ENCODE measurements around the gene THAP4.

The THAP4 gene

DNA sequence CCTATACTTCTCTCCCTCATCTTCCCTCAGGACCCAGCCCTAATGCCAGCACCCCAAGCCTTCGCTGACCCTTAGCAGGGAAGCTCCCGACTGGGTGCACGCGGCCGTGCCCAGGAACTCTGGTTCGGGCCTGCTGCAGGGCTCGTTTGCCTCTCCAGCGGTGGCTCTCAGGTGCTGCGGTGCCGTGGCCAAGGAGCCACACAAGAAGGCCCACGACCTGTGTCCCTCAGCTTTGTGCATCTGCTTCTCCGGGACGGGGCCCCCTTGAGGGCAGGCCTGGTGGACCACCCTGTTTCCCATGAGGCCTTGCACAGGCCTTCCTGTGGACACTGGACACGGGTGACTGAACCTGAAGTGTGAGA is 60.7 kb downstream of the THAP4 start:
- no peak for TF ChIP-seq GATA3 (IDR thresholded peaks at IDR 0.05; ENCODE audit: low read depth, low read length)
- no peak for TF ChIP-seq GATA2 (IDR thresholded peaks at IDR 0.05; ENCODE audit: low read depth, low read length)

DNA sequence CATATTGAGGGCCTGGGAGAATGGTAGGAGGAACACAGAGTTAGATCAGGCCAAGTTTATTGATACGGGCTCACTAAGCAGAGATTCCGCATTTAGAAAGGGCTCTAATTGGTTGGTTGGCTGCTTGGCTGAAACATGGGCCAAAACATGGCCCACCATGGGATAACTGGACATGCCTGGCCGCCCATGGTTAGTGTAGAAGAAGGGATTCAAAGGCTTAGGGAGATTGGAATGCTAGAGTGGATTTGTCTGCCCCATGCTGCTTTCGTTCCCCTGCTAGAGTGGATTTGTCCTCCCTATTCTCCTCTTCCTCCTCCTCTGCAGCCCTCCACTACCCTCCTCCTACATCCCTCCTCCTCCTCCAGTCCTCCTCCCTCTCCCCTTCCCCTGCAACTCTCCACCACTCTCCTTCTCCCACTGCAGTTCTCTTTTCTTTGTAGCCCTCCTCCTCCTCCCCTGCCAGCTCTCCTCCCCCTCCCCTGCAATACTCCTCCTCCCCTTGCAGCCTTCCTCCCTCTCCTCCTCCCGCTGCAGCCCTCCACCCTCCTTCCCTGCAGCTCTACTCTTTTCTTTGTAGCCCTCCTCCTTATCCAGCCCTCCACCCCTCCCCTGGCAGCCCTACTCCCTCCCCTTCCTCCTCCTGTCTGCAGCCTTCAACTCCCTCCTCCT is 61.2 kb downstream of the THAP4 start:
- no peak for TF ChIP-seq GATA2 (IDR thresholded peaks at IDR 0.05; ENCODE audit: low read depth, low read length)
- TF ChIP-seq GATA3 (IDR thresholded peaks at IDR 0.05; ENCODE audit: low read depth, low read length) = no peak

DNA sequence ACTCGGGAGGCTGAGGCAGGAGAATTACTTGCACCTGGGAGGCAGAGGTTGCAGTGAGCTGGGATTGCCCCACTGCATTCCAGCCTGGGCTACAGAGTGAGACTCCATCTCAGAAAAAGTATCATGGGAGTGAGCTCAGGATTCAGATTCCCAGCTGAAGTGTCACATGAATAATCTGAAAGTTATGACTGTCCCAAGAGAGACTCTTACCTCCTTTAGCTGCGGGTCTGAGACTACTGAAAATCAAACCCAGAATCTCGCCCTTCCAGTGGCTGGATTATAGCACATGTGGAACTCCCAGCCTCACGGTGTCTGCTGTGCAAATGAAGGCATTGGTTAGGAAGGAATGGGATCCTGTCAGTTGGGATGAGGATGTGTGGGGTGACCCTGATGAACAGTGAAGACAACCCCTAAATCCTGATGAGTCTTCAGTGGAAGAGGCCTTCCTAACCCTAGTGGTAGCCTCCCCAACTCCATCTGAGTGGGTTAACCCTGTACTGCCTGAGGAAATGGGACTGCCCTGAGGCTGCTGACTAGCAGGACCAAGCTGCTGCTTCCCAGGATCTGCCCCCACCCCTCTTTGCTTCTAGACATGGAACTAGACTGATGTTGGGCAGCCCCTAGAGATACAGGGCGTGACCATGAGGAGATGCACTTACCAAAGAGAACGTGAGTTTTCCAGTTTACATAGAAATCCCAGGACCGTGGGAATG is 61.9 kb downstream of the THAP4 start:
- no peak for TF ChIP-seq GATA2 (IDR thresholded peaks at IDR 0.05; ENCODE audit: low read depth, low read length)

DNA sequence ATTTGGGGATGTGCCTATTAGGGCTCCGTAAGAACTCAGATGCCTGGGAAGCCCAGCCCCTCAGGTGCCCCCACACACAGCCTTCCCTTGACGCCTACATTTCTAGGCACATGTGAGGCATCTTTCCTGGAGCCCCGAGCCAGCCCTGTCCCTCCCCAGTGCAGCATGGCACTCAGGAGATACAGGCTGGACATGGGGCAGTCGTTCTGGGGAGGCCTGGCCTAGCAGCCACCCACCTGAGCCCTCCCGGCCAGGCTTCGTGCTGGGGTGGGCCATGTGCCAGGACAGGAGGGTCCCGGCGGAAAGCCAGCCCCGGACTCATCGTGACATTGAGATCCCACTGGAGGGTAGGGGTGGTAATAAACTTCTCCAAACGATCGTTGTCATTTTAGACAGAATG is 63.2 kb downstream of the THAP4 start:
- TF ChIP-seq GATA3 (IDR thresholded peaks at IDR 0.05; ENCODE audit: low read depth, low read length) (no peak), GATA2 (IDR thresholded peaks at IDR 0.05; ENCODE audit: low read depth, low read length) (no peak)

DNA sequence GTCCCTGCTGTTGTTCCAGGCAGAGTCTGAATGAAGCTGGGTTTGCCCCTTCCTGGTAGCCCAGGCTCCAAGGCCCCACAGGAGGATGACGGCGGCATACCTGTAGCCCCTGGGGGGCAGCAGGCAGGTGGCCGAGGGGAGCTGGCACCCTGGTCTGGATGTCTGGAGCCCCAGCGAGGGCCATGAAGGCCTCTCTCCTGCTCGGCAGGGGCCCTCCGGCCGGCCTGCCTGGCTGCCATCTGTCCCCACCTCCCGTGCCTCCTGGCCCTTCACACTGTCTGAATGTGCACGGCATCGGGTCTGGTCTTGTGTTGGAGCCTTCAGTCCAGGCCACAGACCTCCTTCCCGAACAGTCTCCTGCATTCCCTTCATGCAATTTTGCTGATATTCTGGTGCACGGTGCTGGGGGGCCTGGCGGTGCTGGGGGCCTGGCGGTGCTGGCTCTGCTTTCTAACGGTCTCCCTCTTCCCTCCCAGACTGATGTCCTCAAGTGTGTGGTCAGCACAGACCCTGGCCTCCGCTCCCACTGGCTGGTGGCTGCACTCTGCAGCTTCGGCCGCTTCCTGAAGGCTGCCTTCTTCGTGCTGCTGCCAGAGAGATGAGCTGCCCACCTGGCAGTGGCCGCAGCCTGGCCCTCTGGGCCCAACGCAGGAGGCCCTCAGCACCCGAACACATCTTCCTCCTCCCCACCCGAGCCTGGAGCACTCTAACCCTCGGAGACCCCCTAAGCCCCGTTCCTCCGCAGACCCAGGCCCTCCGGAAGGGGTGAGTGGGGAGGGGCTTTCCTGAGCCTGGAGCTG is 64.9 kb downstream of the THAP4 start:
- TF ChIP-seq GATA2 (IDR thresholded peaks at IDR 0.05; ENCODE audit: low read depth, low read length) = no peak
- no peak for TF ChIP-seq GATA3 (IDR thresholded peaks at IDR 0.05; ENCODE audit: low read depth, low read length)

DNA sequence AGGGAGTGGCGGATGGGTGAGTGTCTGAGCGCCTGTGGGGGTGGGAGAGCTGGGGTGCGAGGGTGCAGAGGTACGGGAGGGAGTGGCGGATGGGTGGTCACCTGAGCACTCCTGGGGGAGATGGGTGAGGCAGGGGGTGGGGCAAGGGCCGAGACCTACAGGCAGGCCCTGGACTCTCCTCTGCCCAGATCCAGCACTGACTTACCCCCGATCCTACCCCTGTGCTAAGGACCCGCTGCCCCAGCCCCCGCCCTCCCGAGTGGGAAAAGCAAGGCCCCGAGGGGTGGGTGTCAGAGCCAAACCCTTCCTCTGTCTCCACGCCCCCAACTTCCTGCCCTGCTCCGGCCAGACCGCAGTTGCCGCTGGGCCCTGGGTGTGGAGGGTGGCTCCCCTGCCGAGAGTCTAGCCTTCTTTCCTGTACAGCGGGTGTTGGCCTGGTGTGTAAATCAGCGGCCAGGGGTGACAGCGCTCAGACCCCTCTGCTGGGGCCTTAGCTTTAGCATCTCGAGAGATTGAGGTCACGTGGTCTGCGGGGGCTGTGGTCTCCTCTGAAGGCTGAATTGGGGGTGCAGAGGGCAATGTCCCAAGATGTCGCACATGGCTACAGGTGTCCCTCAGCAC is 65.9 kb downstream of the THAP4 start:
- no peak for TF ChIP-seq GATA3 (IDR thresholded peaks at IDR 0.05; ENCODE audit: low read depth, low read length)

DNA sequence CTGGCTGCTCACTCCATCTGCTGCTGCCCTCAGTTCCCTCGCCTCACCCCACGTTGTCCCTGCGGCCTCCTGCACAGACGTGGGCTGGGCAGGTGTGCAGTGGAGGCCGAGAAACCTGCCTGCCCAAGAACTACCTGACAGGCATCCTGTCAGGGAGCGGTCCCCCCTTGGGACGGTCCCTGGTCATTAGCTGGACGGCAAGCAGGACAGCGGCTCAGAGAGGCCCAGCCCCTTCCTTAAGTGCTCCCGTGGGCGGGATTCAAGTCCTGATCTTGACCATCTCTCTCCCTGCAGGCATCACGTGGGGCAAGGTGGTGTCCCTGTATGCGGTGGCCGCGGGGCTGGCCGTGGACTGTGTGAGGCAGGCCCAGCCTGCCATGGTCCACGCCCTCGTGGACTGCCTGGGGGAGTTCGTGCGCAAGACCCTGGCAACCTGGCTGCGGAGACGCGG is 67.1 kb downstream of the THAP4 start:
- TF ChIP-seq GATA3 (IDR thresholded peaks at IDR 0.05; ENCODE audit: low read depth, low read length) (no peak), GATA2 (IDR thresholded peaks at IDR 0.05; ENCODE audit: low read depth, low read length) (no peak)

DNA sequence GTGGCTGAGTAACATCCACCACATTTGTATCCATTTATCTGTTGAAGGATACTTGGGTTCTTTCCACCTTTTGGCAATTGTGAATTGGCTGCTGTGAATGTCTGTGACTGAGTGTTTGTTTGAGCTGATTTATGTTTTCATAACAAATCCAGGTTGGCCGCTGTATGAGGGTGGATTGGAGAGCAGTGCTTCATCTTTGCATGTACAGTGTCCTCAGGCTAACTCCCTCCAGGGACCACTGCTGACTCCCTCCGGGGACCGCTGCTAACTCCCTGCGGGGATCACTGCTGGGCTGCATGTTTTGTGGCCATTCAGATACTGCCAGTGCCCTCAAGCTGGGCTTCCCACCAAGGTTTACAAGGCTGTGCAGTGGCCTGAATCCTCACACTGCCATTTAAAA is 68.2 kb downstream of the THAP4 start:
- TF ChIP-seq GATA2 (IDR thresholded peaks at IDR 0.05; ENCODE audit: low read depth, low read length) (no peak), GATA3 (IDR thresholded peaks at IDR 0.05; ENCODE audit: low read depth, low read length) (no peak)

DNA sequence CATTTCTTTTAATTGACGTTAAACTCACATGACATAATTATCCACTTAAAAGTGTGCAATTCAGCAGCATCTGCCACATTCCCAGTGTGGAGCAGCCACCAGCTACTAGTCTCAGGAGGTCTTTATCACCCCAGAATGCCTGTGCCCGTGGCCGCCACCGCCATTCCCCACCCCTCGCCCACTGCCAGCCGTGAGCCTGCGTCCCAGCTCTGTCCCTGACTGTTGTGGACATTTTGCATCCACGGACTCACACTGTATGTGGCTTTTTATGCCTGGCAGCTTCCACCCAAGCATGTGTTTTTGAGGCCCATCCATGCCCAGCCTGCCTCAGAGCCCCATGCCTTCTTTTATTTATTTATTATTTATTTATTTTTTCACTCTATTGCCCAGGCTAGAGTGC is 69.2 kb downstream of the THAP4 start:
- TF ChIP-seq GATA3 (IDR thresholded peaks at IDR 0.05; ENCODE audit: low read depth, low read length) = no peak
- TF ChIP-seq GATA2 (IDR thresholded peaks at IDR 0.05; ENCODE audit: low read depth, low read length) = no peak

DNA sequence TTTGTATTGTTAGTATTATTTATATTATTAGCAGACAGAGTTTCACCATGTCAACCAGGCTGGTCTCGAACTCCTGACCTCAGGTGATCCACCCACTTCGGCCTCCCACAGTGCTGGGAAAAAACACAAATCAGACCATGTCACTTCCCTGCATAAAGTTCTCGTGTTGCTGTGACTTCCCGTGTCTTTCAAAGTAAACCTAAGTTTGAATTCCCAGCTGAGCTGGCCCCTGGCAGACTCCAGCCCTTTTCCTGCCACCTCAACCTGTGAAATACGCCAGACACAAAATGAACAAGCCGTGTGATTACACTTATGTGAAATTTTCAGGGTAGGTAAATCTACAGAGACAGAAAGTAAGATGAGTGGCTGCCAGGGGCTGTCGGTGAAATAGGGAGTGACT is 70.5 kb downstream of the THAP4 start:
- TF ChIP-seq GATA2 (IDR thresholded peaks at IDR 0.05; ENCODE audit: low read depth, low read length) (no peak), GATA3 (IDR thresholded peaks at IDR 0.05; ENCODE audit: low read depth, low read length) (no peak)

DNA sequence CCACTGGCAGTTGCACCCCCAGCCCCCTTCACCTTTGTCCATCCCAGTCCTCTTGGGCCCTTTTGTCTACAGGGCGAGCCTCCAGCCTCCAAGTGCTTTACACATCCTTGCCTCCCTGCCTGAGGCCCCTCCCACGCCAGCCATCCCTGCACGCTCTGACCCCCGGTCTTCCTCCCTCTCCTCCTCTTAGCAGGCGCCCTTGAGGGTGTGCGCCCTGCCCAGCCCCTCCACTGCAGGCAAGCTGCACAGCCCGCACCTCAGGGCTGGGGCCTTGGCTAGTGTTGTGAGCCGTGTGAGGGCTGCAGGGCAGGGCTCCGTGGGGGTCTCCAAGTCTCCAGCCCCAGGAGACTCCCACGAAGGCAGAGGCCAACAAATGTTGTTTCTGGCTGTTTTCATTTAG is 71.5 kb downstream of the THAP4 start:
- no peak for TF ChIP-seq GATA2 (IDR thresholded peaks at IDR 0.05; ENCODE audit: low read depth, low read length)
- no peak for TF ChIP-seq GATA3 (IDR thresholded peaks at IDR 0.05; ENCODE audit: low read depth, low read length)

DNA sequence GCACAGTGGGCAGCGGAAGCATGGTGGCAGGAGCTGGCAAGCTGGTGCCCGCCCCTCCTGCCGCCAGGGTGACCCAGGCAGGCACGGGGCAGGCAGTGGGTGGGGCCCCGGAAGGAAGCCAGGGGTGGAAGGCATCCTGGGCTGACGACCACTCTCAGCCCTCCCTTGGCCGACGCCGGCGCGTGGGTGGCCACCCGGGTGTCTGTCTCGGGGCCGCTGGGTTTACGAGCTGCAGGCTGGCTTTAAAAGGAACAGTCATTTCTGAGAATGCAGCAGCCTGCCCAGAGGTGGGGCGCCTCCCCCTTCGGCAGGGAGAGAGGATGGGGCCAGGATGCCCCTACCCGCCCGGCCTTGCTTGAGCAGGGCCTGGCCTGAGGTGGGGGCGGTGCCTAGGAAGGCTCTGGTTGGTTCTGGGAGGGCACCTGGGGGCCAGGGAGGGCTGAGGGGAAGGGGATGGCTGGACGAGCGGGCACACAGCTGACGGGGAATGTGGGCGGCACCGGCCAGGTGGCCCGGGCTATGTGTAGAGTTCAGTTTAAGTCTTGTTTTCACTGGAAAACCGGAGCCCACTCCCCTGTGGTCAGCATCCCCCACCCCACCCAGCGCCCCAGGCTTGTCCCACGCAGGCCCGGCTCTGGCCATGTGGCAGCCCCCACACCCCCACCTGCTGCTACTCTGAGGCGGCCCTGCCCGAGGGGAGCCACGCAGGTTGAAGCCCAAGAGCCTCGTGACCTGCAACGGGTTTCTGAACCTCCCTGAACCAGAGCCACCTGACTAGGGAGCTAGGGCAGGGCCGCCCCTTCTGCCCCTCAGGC is 72.2 kb downstream of the THAP4 start:
- TF ChIP-seq GATA3 (IDR thresholded peaks at IDR 0.05; ENCODE audit: low read depth, low read length) = no peak
- no peak for TF ChIP-seq GATA2 (IDR thresholded peaks at IDR 0.05; ENCODE audit: low read depth, low read length)

DNA sequence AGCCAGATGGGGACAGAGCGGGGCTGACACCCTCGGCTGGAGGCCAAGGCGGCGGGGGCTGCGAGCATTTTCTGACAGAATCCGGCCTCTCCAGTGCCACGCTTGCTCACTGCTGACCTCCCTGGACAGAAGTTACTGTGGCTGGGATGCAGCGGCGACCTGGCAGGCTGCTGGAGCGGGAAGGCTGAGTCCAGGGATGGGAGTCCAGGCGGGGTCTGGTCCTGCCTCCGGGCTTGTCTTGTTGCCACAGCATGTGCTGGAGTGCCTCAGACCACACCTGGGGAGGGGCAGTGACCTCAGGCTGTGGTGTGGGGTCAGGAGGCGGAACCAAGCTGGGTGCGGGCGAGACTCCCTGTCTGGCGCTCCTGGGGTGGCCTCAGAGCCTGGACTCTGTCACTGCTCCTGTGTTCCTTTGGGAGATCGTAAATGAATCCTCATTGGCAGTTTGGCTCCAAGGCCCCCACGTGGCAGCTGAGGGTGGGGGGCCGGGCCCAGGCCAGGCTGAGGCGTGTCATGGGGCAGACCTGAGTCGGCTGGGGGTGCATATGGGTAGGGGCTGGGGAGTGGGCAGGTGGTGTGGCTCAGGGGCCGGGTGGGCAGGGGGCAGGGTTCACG is 72.9 kb downstream of the THAP4 start:
- TF ChIP-seq GATA2 (IDR thresholded peaks at IDR 0.05; ENCODE audit: low read depth, low read length) (no peak), GATA3 (IDR thresholded peaks at IDR 0.05; ENCODE audit: low read depth, low read length) (no peak)

All from SH-SY5Y (cell line).